ENCODE results near the gene RSPH9. TPM values are rescaled to one million over a fixed set of nuclear protein-coding genes. Genes with fewer than 3 reads are reported as not detected.

The RSPH9 gene
- total RNA-seq, 1 experiment from 2014 or later: 0.28 TPM

- POLR2A ChIA-PET: no interaction called here
- Histone ChIP-seq H3K4me3 (ENCODE audit: low read depth in 2 of 2, low read length in 2 of 2) (no peak overlapping the region), H3K36me3 (ENCODE audit: control insufficient read depth, insufficient read depth, low read length) (peaks cover 3% of the 10 kb centered on the region), H3K27ac (ENCODE audit: low read length) (no peak overlapping the region), H3K27me3 (ENCODE audit: control insufficient read depth, insufficient read depth, low read length) (no peaks in the 10 kb centered on the region), H3K9me3 (ENCODE audit: control insufficient read depth, insufficient read depth, low read depth, low read length) (no peaks in the 10 kb centered on the region), H3K4me1 (ENCODE audit: control insufficient read depth, insufficient read depth, low read length) (peaks cover 11% of the 10 kb centered on the region)
- intact Hi-C loops (cut with micrococcal nuclease; ENCODE audit: unreplicated experiment) (no loop called here), in situ Hi-C loops (cut with HindIII; ENCODE audit: low pct_unique_long_range_greater_than_20kb, low sequenced_read_pairs) (no loop called here)
- no peak for ATAC-seq
- no TSS peak for BruUV-seq (replicated peaks)
- CTCF ChIA-PET: no interaction called here
- DNase-seq (ENCODE audit: low read depth, low spot score): no peak
- TF ChIP-seq POLR2AphosphoS5 (IDR thresholded peaks at IDR 0.05; ENCODE audit: low read depth, low read length) (0 out of 2 replicates have a peak, but pooled peaks have one; percentile 20), SIN3A (IDR thresholded peaks at IDR 0.05; ENCODE audit: borderline replicate concordance, insufficient read depth, low read depth, low read length) (no peak), TCF7L2 (IDR thresholded peaks at IDR 0.05; ENCODE audit: low read depth, low read length) (no peak)
These were observed 20.7 kb upstream of the RSPH9 start for GRCh38 chr6:43623880-43624785.

- TF ChIP-seq POLR2AphosphoS5 (IDR thresholded peaks at IDR 0.05; ENCODE audit: low read depth, low read length): no peak
- TF ChIP-seq TCF7L2 (IDR thresholded peaks at IDR 0.05; ENCODE audit: low read depth, low read length): no peak
- DNase-seq (ENCODE audit: low read depth, low spot score) (no peak), ATAC-seq (no peak)
- Histone ChIP-seq H3K4me3 (ENCODE audit: low read depth in 2 of 2, low read length in 2 of 2) (no peak overlapping the region), H3K27me3 (ENCODE audit: control insufficient read depth, insufficient read depth, low read length) (no peaks in the 10 kb centered on the region), H3K9me3 (ENCODE audit: control insufficient read depth, insufficient read depth, low read depth, low read length) (no peaks in the 10 kb centered on the region), H3K36me3 (ENCODE audit: control insufficient read depth, insufficient read depth, low read length) (peaks cover 3% of the 10 kb centered on the region), H3K4me1 (ENCODE audit: control insufficient read depth, insufficient read depth, low read length) (peaks cover 11% of the 10 kb centered on the region), H3K27ac (ENCODE audit: low read length) (no peak overlapping the region)
- POLR2A ChIA-PET: no interaction called here
- no TSS peak for BruUV-seq (replicated peaks)
- CTCF ChIA-PET: no interaction called here
- intact Hi-C loops (cut with micrococcal nuclease; ENCODE audit: unreplicated experiment): no loop called here
- in situ Hi-C loops (cut with HindIII; ENCODE audit: low pct_unique_long_range_greater_than_20kb, low sequenced_read_pairs): no loop called here
These were observed 20.0 kb upstream of the RSPH9 start for GRCh38 chr6:43624786-43625288.

GRCh38 chr6:43625393-43625992 is 19.3 kb upstream of the RSPH9 start:
- no peaks in the 10 kb centered on the region for H3K27me3 ChIP-seq (ENCODE audit: control insufficient read depth, insufficient read depth, low read length)
- H3K9me3 ChIP-seq (ENCODE audit: control insufficient read depth, insufficient read depth, low read depth, low read length): no peaks in the 10 kb centered on the region
- in situ Hi-C loops (cut with HindIII; ENCODE audit: low pct_unique_long_range_greater_than_20kb, low sequenced_read_pairs): no loop called here
- ChIA-PET POLR2A (no interaction called here), CTCF (no interaction called here)
- ATAC-seq (no peak), DNase-seq (ENCODE audit: low read depth, low spot score) (no peak)
- H3K27ac ChIP-seq (ENCODE audit: low read length): no peak overlapping the region
- H3K4me1 ChIP-seq (ENCODE audit: control insufficient read depth, insufficient read depth, low read length): peaks cover 16% of the 10 kb centered on the region
- TF ChIP-seq CTCF (IDR thresholded peaks at IDR 0.05) (no peak), SIN3A (IDR thresholded peaks at IDR 0.05; ENCODE audit: borderline replicate concordance, insufficient read depth, low read depth, low read length) (no peak), TCF7L2 (IDR thresholded peaks at IDR 0.05; ENCODE audit: low read depth, low read length) (no peak), POLR2AphosphoS5 (IDR thresholded peaks at IDR 0.05; ENCODE audit: low read depth, low read length) (no peak), REST (IDR thresholded peaks at IDR 0.05; ENCODE audit: insufficient read depth in 1 of 2, low read depth in 2 of 2, low read length in 1 of 2) (no peak)
- peaks cover 3% of the 10 kb centered on the region for H3K36me3 ChIP-seq (ENCODE audit: control insufficient read depth, insufficient read depth, low read length)
- no peak overlapping the region for H3K4me3 ChIP-seq (ENCODE audit: low read depth in 2 of 2, low read length in 2 of 2)
- no TSS peak for BruUV-seq (replicated peaks)
- intact Hi-C loops (cut with micrococcal nuclease; ENCODE audit: unreplicated experiment): no loop called here
